Measurements from ENCODE around the gene ALG12. TPM values are rescaled to one million over a fixed set of nuclear protein-coding genes. Genes with fewer than 3 reads are reported as not detected.

ALG12 gene
- total RNA-seq, 1 donor from 2014 or later: 26.2 TPM

DNA sequence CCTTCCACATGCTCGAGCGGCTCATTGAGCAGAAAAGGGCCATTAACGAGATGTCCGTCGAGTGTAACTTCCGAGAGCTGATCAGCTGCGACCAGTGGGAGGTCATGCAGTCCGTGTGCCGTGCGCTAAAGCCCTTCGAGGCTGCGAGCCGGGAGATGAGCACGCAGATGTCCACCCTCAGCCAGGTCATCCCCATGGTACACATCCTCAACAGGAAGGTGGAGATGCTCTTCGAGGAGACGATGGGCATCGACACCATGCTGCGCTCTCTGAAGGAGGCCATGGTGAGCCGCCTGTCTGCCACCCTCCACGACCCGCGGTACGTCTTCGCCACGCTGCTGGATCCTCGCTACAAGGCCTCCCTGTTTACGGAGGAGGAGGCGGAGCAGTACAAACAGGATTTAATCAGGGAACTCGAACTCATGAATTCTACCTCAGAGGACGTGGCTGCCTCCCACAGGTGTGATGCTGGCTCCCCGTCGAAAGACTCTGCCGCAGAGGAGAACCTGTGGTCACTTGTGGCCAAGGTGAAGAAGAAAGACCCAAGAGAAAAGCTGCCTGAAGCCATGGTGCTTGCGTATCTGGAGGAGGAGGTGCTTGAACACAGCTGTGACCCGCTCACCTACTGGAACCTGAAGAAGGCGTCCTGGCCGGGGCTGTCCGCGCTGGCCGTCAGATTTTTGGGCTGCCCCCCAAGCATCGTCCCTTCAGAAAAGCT is 31.7 kb downstream of the ALG12 start:
- no peak for FAIRE-seq
- DNase-seq (ENCODE audit: low read depth): no peak
- Mint-ChIP-seq H3K27me3 (ENCODE audit: low read depth, unreplicated experiment) (no peaks in the 10 kb centered on the region), H3K4me1 (ENCODE audit: low read depth, unreplicated experiment) (peaks cover 15% of the 10 kb centered on the region), H3K4me3 (ENCODE audit: unreplicated experiment) (no peak overlapping the region), H3K36me3 (ENCODE audit: low read depth, unreplicated experiment) (peaks cover 62% of the 10 kb centered on the region), H3K27ac (ENCODE audit: unreplicated experiment) (no peak overlapping the region), H3K9me3 (ENCODE audit: unreplicated experiment) (peaks cover 10% of the 10 kb centered on the region)
- H3K79me2 ChIP-seq (ENCODE audit: insufficient read depth, low read length): peaks cover 85% of the 10 kb centered on the region
- no peak overlapping the region for H3K27ac ChIP-seq (ENCODE audit: low read depth, low read length)
- no peak overlapping the region for H3K9ac ChIP-seq (ENCODE audit: low read length)
- no peak overlapping the region for H2AFZ ChIP-seq (ENCODE audit: low read depth, low read length)
- no peak overlapping the region for H3K4me2 ChIP-seq (ENCODE audit: low read length)
- TF ChIP-seq EZH2 (IDR thresholded peaks at IDR 0.05; ENCODE audit: insufficient read depth, low read length): no peak
- TF ChIP-seq, protein P1, sequence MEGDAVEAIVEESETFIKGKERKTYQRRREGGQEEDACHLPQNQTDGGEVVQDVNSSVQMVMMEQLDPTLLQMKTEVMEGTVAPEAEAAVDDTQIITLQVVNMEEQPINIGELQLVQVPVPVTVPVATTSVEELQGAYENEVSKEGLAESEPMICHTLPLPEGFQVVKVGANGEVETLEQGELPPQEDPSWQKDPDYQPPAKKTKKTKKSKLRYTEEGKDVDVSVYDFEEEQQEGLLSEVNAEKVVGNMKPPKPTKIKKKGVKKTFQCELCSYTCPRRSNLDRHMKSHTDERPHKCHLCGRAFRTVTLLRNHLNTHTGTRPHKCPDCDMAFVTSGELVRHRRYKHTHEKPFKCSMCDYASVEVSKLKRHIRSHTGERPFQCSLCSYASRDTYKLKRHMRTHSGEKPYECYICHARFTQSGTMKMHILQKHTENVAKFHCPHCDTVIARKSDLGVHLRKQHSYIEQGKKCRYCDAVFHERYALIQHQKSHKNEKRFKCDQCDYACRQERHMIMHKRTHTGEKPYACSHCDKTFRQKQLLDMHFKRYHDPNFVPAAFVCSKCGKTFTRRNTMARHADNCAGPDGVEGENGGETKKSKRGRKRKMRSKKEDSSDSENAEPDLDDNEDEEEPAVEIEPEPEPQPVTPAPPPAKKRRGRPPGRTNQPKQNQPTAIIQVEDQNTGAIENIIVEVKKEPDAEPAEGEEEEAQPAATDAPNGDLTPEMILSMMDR (IDR thresholded peaks at IDR 0.05; ENCODE audit: insufficient read depth, low read depth, low read length): no peak
- H3K36me3 ChIP-seq (ENCODE audit: insufficient read depth, low read length): peaks cover 12% of the 10 kb centered on the region
- H3K4me1 ChIP-seq (ENCODE audit: insufficient read depth, low read length): peaks cover 11% of the 10 kb centered on the region
- no peak overlapping the region for H3K4me3 ChIP-seq (ENCODE audit: insufficient read depth, low read depth, low read length)
- H4K20me1 ChIP-seq (ENCODE audit: insufficient read depth, low read length): peaks cover 87% of the 10 kb centered on the region
- no peaks in the 10 kb centered on the region for H3K27me3 ChIP-seq (ENCODE audit: insufficient read depth, low read length)
- no peaks in the 10 kb centered on the region for H3K9me3 ChIP-seq (ENCODE audit: insufficient read depth, low read depth, low read length)

DNA sequence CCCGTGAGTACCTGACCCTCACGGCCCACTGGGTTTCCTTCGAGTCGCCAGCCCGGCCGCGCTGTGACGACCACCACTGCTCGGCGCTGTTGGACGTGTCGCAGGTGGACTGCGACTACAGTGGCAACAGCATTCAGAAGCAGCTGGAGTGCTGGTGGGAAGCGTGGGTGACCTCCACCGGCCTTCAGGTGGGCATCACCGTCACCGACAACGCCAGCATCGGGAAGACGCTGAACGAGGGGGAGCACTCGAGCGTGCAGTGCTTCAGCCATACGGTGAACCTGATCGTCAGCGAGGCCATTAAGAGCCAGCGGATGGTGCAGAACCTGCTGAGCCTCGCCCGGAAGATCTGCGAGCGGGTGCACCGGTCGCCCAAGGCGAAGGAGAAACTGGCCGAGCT is 32.4 kb downstream of the ALG12 start:
- Histone ChIP-seq H3K4me3 (ENCODE audit: insufficient read depth, low read depth, low read length) (no peak overlapping the region), H3K79me2 (ENCODE audit: insufficient read depth, low read length) (peaks cover 91% of the 10 kb centered on the region), H3K4me2 (ENCODE audit: low read length) (no peak overlapping the region), H2AFZ (ENCODE audit: low read depth, low read length) (no peak overlapping the region), H3K27ac (ENCODE audit: low read depth, low read length) (no peak overlapping the region), H3K36me3 (ENCODE audit: insufficient read depth, low read length) (peaks cover 12% of the 10 kb centered on the region), H3K9ac (ENCODE audit: low read length) (no peak overlapping the region), H3K4me1 (ENCODE audit: insufficient read depth, low read length) (peaks cover 11% of the 10 kb centered on the region), H3K27me3 (ENCODE audit: insufficient read depth, low read length) (no peaks in the 10 kb centered on the region), H3K9me3 (ENCODE audit: insufficient read depth, low read depth, low read length) (no peaks in the 10 kb centered on the region), H4K20me1 (ENCODE audit: insufficient read depth, low read length) (peaks cover 88% of the 10 kb centered on the region)
- peaks cover 7% of the 10 kb centered on the region for H3K9me3 Mint-ChIP-seq (ENCODE audit: unreplicated experiment)
- peaks cover 15% of the 10 kb centered on the region for H3K4me1 Mint-ChIP-seq (ENCODE audit: low read depth, unreplicated experiment)
- H3K27me3 Mint-ChIP-seq (ENCODE audit: low read depth, unreplicated experiment): no peaks in the 10 kb centered on the region
- FAIRE-seq (no peak), DNase-seq (ENCODE audit: low read depth) (no peak)
- H3K36me3 Mint-ChIP-seq (ENCODE audit: low read depth, unreplicated experiment): peaks cover 56% of the 10 kb centered on the region
- TF ChIP-seq, protein P1 (IDR thresholded peaks at IDR 0.05; ENCODE audit: insufficient read depth, low read depth, low read length): no peak
- TF ChIP-seq EZH2 (IDR thresholded peaks at IDR 0.05; ENCODE audit: insufficient read depth, low read length): no peak
- no peak overlapping the region for H3K4me3 Mint-ChIP-seq (ENCODE audit: unreplicated experiment)
- no peak overlapping the region for H3K27ac Mint-ChIP-seq (ENCODE audit: unreplicated experiment)

DNA sequence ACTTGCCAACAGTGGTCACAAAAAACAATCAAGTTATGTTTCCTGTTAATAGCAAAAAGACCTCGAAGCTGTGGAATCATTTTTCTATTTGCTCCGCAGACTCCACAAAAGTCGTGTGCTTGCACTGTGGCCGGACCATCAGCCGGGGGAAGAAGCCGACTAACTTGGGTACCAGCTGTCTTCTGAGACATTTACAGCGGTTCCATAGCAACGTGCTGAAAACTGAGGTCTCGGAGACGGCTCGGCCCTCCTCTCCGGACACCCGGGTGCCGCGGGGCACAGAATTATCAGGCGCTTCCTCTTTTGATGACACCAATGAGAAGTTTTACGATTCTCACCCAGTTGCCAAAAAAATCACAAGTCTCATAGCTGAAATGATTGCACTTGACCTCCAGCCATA is 33.0 kb downstream of the ALG12 start:
- peaks cover 16% of the 10 kb centered on the region for H3K4me1 ChIP-seq (ENCODE audit: insufficient read depth, low read length)
- no peak overlapping the region for H3K4me2 ChIP-seq (ENCODE audit: low read length)
- H2AFZ ChIP-seq (ENCODE audit: low read depth, low read length): no peak overlapping the region
- peaks cover 53% of the 10 kb centered on the region for H3K36me3 Mint-ChIP-seq (ENCODE audit: low read depth, unreplicated experiment)
- FAIRE-seq (no peak), DNase-seq (ENCODE audit: low read depth) (no peak)
- H3K27me3 ChIP-seq (ENCODE audit: insufficient read depth, low read length): no peaks in the 10 kb centered on the region
- H3K9ac ChIP-seq (ENCODE audit: low read length): no peak overlapping the region
- H3K27me3 Mint-ChIP-seq (ENCODE audit: low read depth, unreplicated experiment): no peaks in the 10 kb centered on the region
- H3K27ac Mint-ChIP-seq (ENCODE audit: unreplicated experiment): no peak overlapping the region
- peaks cover 7% of the 10 kb centered on the region for H3K9me3 Mint-ChIP-seq (ENCODE audit: unreplicated experiment)
- no peak overlapping the region for H3K4me3 Mint-ChIP-seq (ENCODE audit: unreplicated experiment)
- peaks cover 18% of the 10 kb centered on the region for H3K4me1 Mint-ChIP-seq (ENCODE audit: low read depth, unreplicated experiment)
- H3K36me3 ChIP-seq (ENCODE audit: insufficient read depth, low read length): peaks cover 9% of the 10 kb centered on the region
- H3K9me3 ChIP-seq (ENCODE audit: insufficient read depth, low read depth, low read length): no peaks in the 10 kb centered on the region
- no peak overlapping the region for H3K4me3 ChIP-seq (ENCODE audit: insufficient read depth, low read depth, low read length)
- TF ChIP-seq, protein P1 (IDR thresholded peaks at IDR 0.05; ENCODE audit: insufficient read depth, low read depth, low read length): no peak
- no peak for TF ChIP-seq EZH2 (IDR thresholded peaks at IDR 0.05; ENCODE audit: insufficient read depth, low read length)
- peaks cover 94% of the 10 kb centered on the region for H3K79me2 ChIP-seq (ENCODE audit: insufficient read depth, low read length)
- peaks cover 93% of the 10 kb centered on the region for H4K20me1 ChIP-seq (ENCODE audit: insufficient read depth, low read length)
- H3K27ac ChIP-seq (ENCODE audit: low read depth, low read length): no peak overlapping the region
